Measurements from ENCODE around the gene TCF7.

The TCF7 gene

DNA sequence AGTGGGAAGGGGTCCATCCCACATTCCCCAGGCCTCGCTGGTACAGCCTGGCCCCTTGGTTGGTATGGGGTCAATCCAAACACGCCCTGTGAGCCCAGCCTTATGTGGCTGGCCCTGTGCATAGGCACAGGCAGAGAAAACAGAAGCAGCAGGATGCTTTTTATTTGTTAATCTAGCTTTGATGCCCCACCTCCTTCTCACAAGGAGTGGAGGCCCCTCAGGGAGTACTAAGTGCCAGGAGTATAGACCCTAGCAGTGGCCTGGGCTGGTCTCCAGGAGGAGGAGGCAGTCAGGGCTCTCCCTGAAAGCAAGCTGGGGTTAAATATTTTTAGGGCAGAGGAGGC, 14.6 kb upstream of the TCF7 start:
- peak overlapping the region; percentile 41 for H3K27ac ChIP-seq (ENCODE audit: low read depth, low read length)
- no peaks in the 10 kb centered on the region for H3K36me3 ChIP-seq (ENCODE audit: control insufficient read depth, insufficient read depth, low read length)
- H3K23ac ChIP-seq (ENCODE audit: low read length), result no peak overlapping the region
- H2BK15ac ChIP-seq (replicated peaks; ENCODE audit: low read depth), result no peak overlapping the region
- no peak overlapping the region for H4K5ac ChIP-seq (ENCODE audit: low read length)
- H3K18ac ChIP-seq (ENCODE audit: low read length), result no peak overlapping the region
- WGBS (ENCODE audit: extremely low coverage, insufficient coverage, low lambda C conversion rate), result no CpG with 5 or more reads among the region's 2 CpGs
- no peak overlapping the region for H3K4ac ChIP-seq (ENCODE audit: low read depth, low read length)
- H3K79me1 ChIP-seq (ENCODE audit: low read length), result no peaks in the 10 kb centered on the region
- no peaks in the 10 kb centered on the region for H3K79me2 ChIP-seq (ENCODE audit: control insufficient read depth, insufficient read depth, low read length)
- H4K8ac ChIP-seq (ENCODE audit: low read depth, low read length), result no peak overlapping the region
- peak overlapping the region; percentile 45 for H2BK120ac ChIP-seq (ENCODE audit: low read depth, low read length)
- H2BK5ac ChIP-seq (ENCODE audit: low read length), result peak overlapping the region; percentile 37
- H2AK5ac ChIP-seq (ENCODE audit: low read length), result no peak overlapping the region
- H3K4me3 ChIP-seq (ENCODE audit: low read length), result no peak overlapping the region
- no peaks in the 10 kb centered on the region for H3K27me3 ChIP-seq (ENCODE audit: insufficient read depth, low read length, poor library complexity)
- no peak overlapping the region for H3K4me2 ChIP-seq (ENCODE audit: low read length)
- peak overlapping the region; percentile 12 for H3K9ac ChIP-seq (ENCODE audit: low read length)
- no peak for DNase-seq
- H3K4me1 ChIP-seq (ENCODE audit: control insufficient read depth, low read depth, low read length), result peaks cover 16% of the 10 kb centered on the region
- H3K56ac ChIP-seq (ENCODE audit: low read length), result peak overlapping the region; percentile 53

DNA sequence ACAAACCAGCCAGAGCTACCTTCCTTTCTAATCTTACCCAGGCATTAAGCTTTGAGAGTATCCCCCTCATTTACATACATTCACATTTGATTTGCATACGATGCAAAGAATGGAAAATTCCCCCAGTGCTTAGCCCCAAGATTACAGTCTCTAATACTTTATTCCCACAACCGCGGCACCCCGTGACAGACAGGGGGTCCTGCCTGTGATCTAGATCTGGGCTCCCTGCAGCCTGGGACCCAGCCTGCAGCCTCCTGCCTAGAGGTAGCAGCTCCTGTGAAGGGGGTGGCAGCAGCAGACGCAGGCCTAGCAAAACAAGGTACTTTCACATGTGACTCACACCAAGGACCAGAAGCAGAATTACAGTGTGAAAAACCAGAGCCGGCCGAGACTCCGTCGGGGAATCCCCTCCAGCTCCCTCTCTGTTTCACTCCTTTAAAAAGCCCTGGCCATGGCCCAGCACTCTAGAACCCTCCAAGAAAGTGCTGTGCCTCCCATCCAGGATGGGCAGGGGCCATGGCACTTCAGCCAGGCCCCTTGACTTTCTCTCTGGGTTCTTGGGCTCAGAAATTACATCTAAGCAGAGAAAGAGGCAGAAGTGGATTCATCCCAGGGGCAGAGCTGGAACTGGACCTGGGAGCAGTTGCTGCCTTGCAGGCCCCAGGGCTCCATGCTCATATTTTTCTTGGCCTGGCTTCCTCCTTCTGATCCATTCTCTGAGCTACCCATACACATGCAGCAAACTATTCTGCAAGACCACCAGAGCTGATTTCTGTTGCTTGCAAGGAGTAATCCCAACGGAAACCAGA, 14.0 kb upstream of the TCF7 start:
- Histone ChIP-seq H3K4ac (ENCODE audit: low read depth, low read length) (no peak overlapping the region), H3K27ac (ENCODE audit: low read depth, low read length) (peak overlapping the region; percentile 41), H3K27me3 (ENCODE audit: insufficient read depth, low read length, poor library complexity) (no peaks in the 10 kb centered on the region), H3K79me2 (ENCODE audit: control insufficient read depth, insufficient read depth, low read length) (no peaks in the 10 kb centered on the region), H3K18ac (ENCODE audit: low read length) (peak overlapping the region; percentile 4), H3K23ac (ENCODE audit: low read length) (no peak overlapping the region), H2AK5ac (ENCODE audit: low read length) (peak overlapping the region; percentile 43), H3K4me2 (ENCODE audit: low read length) (no peak overlapping the region), H2BK15ac (replicated peaks; ENCODE audit: low read depth) (no peak overlapping the region), H3K9ac (ENCODE audit: low read length) (peak overlapping the region; percentile 47), H3K36me3 (ENCODE audit: control insufficient read depth, insufficient read depth, low read length) (no peaks in the 10 kb centered on the region), H3K4me3 (ENCODE audit: low read length) (no peak overlapping the region), H3K4me1 (ENCODE audit: control insufficient read depth, low read depth, low read length) (peaks cover 16% of the 10 kb centered on the region), H2BK5ac (ENCODE audit: low read length) (peak overlapping the region; percentile 61), H2BK120ac (ENCODE audit: low read depth, low read length) (no peak overlapping the region), H3K56ac (ENCODE audit: low read length) (peak overlapping the region; percentile 66), H3K79me1 (ENCODE audit: low read length) (no peaks in the 10 kb centered on the region), H4K5ac (ENCODE audit: low read length) (no peak overlapping the region), H4K8ac (ENCODE audit: low read depth, low read length) (no peak overlapping the region)
- peak; percentile 81 for DNase-seq
- WGBS (ENCODE audit: extremely low coverage, insufficient coverage, low lambda C conversion rate), result no CpG with 5 or more reads among the region's 10 CpGs

DNA sequence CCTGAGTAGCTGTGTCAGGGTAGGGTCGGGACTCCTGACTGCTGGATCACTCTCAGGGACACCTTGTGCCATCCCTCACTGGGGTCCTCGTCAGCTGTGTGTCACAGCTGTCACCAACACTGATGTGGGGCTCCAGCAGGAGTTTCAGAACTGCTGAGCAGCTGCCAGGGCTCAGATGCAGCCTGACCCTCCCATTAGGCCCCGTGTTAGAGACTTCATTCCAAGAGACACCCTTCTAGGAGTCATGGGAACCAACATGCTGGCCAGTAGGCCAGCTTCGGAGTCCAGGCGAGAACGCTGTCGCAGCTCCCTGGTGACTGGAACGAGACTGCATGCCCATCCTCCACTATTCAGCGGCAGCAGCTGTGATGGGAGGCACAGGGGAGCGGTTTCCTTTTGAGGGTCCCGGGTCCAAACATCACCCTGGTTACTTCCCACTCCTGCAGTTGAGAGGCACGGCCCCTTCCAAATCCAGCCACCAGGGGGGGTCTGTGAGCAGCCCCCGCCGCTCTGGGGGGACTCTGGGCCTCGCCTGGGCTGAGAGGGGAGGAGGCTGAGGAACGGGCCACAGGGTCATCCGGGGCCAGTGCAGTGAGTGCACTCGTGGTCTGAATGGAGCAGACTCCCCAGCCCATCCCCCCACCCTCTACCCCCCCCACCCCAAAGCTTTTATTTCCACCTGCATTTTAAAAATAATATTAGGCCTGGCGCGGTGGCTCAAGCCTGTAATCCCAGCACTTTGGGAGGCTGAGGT, 12.6 kb upstream of the TCF7 start:
- Histone ChIP-seq H3K18ac (ENCODE audit: low read length) (no peak overlapping the region), H3K9ac (ENCODE audit: low read length) (no peak overlapping the region), H3K27me3 (ENCODE audit: insufficient read depth, low read length, poor library complexity) (no peaks in the 10 kb centered on the region), H2BK15ac (replicated peaks; ENCODE audit: low read depth) (no peak overlapping the region), H3K79me2 (ENCODE audit: control insufficient read depth, insufficient read depth, low read length) (no peaks in the 10 kb centered on the region), H3K56ac (ENCODE audit: low read length) (peak overlapping the region; percentile 74), H3K4ac (ENCODE audit: low read depth, low read length) (no peak overlapping the region), H4K8ac (ENCODE audit: low read depth, low read length) (no peak overlapping the region), H4K5ac (ENCODE audit: low read length) (no peak overlapping the region), H3K4me3 (ENCODE audit: low read length) (no peak overlapping the region), H3K79me1 (ENCODE audit: low read length) (no peaks in the 10 kb centered on the region), H3K4me2 (ENCODE audit: low read length) (no peak overlapping the region), H3K23ac (ENCODE audit: low read length) (no peak overlapping the region), H2BK120ac (ENCODE audit: low read depth, low read length) (no peak overlapping the region), H3K36me3 (ENCODE audit: control insufficient read depth, insufficient read depth, low read length) (no peaks in the 10 kb centered on the region), H2BK5ac (ENCODE audit: low read length) (peak overlapping the region; percentile 3), H2AK5ac (ENCODE audit: low read length) (no peak overlapping the region), H3K4me1 (ENCODE audit: control insufficient read depth, low read depth, low read length) (peaks cover 16% of the 10 kb centered on the region), H3K27ac (ENCODE audit: low read depth, low read length) (no peak overlapping the region)
- no CpG with 5 or more reads among the region's 20 CpGs for WGBS (ENCODE audit: extremely low coverage, insufficient coverage, low lambda C conversion rate)
- DNase-seq, result peak; percentile 83

DNA sequence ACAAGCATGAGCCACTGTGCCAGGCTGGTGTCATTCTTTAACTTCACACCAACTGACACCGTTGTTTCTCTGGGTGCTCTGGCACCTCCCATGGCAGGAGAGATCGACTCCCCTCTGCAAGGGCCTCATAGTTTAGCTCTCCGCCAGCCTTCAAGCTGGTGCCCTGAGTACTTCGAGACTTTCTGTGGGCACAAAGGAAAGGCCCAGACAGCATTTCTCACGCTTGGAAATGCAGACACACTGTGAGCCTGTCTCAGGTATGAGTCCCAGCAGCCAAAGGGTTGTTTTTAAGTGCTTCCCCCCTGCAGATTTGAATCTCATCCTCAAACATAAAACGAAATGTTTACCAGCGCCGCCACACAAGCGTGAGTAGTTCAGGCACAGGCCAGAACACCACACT, 11.1 kb upstream of the TCF7 start:
- H2AK5ac ChIP-seq (ENCODE audit: low read length), result no peak overlapping the region
- no peak overlapping the region for H2BK120ac ChIP-seq (ENCODE audit: low read depth, low read length)
- no peaks in the 10 kb centered on the region for H3K79me1 ChIP-seq (ENCODE audit: low read length)
- H3K18ac ChIP-seq (ENCODE audit: low read length), result no peak overlapping the region
- H3K4me2 ChIP-seq (ENCODE audit: low read length), result no peak overlapping the region
- WGBS (ENCODE audit: extremely low coverage, insufficient coverage, low lambda C conversion rate), result no CpG with 5 or more reads among the region's 9 CpGs
- no peak overlapping the region for H3K27ac ChIP-seq (ENCODE audit: low read depth, low read length)
- H2BK15ac ChIP-seq (replicated peaks; ENCODE audit: low read depth), result no peak overlapping the region
- DNase-seq, result no peak
- H4K5ac ChIP-seq (ENCODE audit: low read length), result no peak overlapping the region
- H3K36me3 ChIP-seq (ENCODE audit: control insufficient read depth, insufficient read depth, low read length), result no peaks in the 10 kb centered on the region
- H3K4me1 ChIP-seq (ENCODE audit: control insufficient read depth, low read depth, low read length), result peaks cover 18% of the 10 kb centered on the region
- H2BK5ac ChIP-seq (ENCODE audit: low read length), result no peak overlapping the region
- no peak overlapping the region for H3K4me3 ChIP-seq (ENCODE audit: low read length)
- H3K79me2 ChIP-seq (ENCODE audit: control insufficient read depth, insufficient read depth, low read length), result no peaks in the 10 kb centered on the region
- H3K4ac ChIP-seq (ENCODE audit: low read depth, low read length), result no peak overlapping the region
- H4K8ac ChIP-seq (ENCODE audit: low read depth, low read length), result no peak overlapping the region
- no peak overlapping the region for H3K23ac ChIP-seq (ENCODE audit: low read length)
- no peak overlapping the region for H3K9ac ChIP-seq (ENCODE audit: low read length)
- H3K27me3 ChIP-seq (ENCODE audit: insufficient read depth, low read length, poor library complexity), result no peaks in the 10 kb centered on the region
- peak overlapping the region; percentile 38 for H3K56ac ChIP-seq (ENCODE audit: low read length)

- Histone ChIP-seq H3K79me2 (ENCODE audit: control insufficient read depth, insufficient read depth, low read length) (no peaks in the 10 kb centered on the region), H3K4me2 (ENCODE audit: low read length) (no peak overlapping the region), H4K8ac (ENCODE audit: low read depth, low read length) (no peak overlapping the region), H3K27ac (ENCODE audit: low read depth, low read length) (no peak overlapping the region), H3K18ac (ENCODE audit: low read length) (no peak overlapping the region), H2BK15ac (replicated peaks; ENCODE audit: low read depth) (no peak overlapping the region), H4K5ac (ENCODE audit: low read length) (no peak overlapping the region), H3K9ac (ENCODE audit: low read length) (no peak overlapping the region), H2BK120ac (ENCODE audit: low read depth, low read length) (no peak overlapping the region), H3K56ac (ENCODE audit: low read length) (peak overlapping the region; percentile 68), H2BK5ac (ENCODE audit: low read length) (no peak overlapping the region), H3K27me3 (ENCODE audit: insufficient read depth, low read length, poor library complexity) (no peaks in the 10 kb centered on the region), H3K36me3 (ENCODE audit: control insufficient read depth, insufficient read depth, low read length) (no peaks in the 10 kb centered on the region), H3K4me1 (ENCODE audit: control insufficient read depth, low read depth, low read length) (peaks cover 18% of the 10 kb centered on the region), H3K79me1 (ENCODE audit: low read length) (no peaks in the 10 kb centered on the region), H3K4me3 (ENCODE audit: low read length) (no peak overlapping the region), H3K23ac (ENCODE audit: low read length) (no peak overlapping the region), H2AK5ac (ENCODE audit: low read length) (no peak overlapping the region), H3K4ac (ENCODE audit: low read depth, low read length) (no peak overlapping the region)
- WGBS (ENCODE audit: extremely low coverage, insufficient coverage, low lambda C conversion rate), result no CpG with 5 or more reads among the region's 11 CpGs
- DNase-seq, result no peak
Observed at GRCh38 chr5:134103998-134104654, 10.4 kb upstream of the TCF7 start.
